CD14-positive monocyte (primary cell): ENCODE results near the gene POLR2J. TPM values are rescaled to one million over a fixed set of nuclear protein-coding genes. Genes with fewer than 3 reads are reported as not detected.

Source experiments
- DNase-seq, 3 donors: peaks; one replicate each; pipeline ENCODE4 v3.0.0-alpha.2; 2011 to 2022
- H2AFZ ChIP-seq: 2 replicates; pipeline ENCODE4 v1.6.0; 2012; ENCODE audit warnings: mild to moderate bottlenecking, low read depth, low read length, inconsistent platforms; ENCODE audit not compliant: insufficient read depth, poor library complexity, severe bottlenecking
- H3K27ac ChIP-seq, 2 donors: 1 replicate in 1 of 2; 2 replicates in 1 of 2; pipeline ENCODE4 v1.5.1; 2012 to 2013; ENCODE audit warnings: low read length in 2 of 2, control low read depth in 1 of 2, inconsistent platforms in 1 of 2, low read depth in 1 of 2, mild to moderate bottlenecking in 1 of 2
- H3K27me3 ChIP-seq, 2 donors: one replicate each; pipeline versions ENCODE4 v1.6.0 to v1.6.1; 2011 to 2013; ENCODE audit warnings: low read length in 2 of 2; ENCODE audit not compliant: control insufficient read depth in 2 of 2, insufficient read depth in 2 of 2
- H3K36me3 ChIP-seq, 2 donors: replicated peaks in 1 of 2; 1 replicate in 1 of 2; 2 replicates in 1 of 2; pipeline versions ENCODE4 v1.5.1 to v1.6.1; 2012 to 2013; ENCODE audit warnings: low read length in 2 of 2, control low read depth in 1 of 2, inconsistent platforms in 1 of 2, mild to moderate bottlenecking in 1 of 2; ENCODE audit not compliant: insufficient read depth in 2 of 2, control insufficient read depth in 1 of 2
- H3K4me1 ChIP-seq, 2 donors: 1 replicate in 1 of 2; 2 replicates in 1 of 2; pipeline versions ENCODE4 v1.5.1 to v1.6.1; 2012 to 2013; ENCODE audit warnings: low read length in 2 of 2, control low read depth in 1 of 2, inconsistent platforms in 1 of 2, mild to moderate bottlenecking in 1 of 2, moderate library complexity in 1 of 2; ENCODE audit not compliant: insufficient read depth in 2 of 2, control insufficient read depth in 1 of 2
- H3K4me2 ChIP-seq: replicated peaks from 2 replicates; pipeline ENCODE3; 2012; ENCODE audit warnings: low read length, moderate library complexity, mild to moderate bottlenecking; ENCODE audit not compliant: poor library complexity, severe bottlenecking; ENCODE audit errors: extremely low read depth
- H3K4me3 ChIP-seq, 3 experiments: fragments of 200-600 bp in 1 of 3; sonication (generic) in 1 of 3; replicated peaks in 1 of 3; 1 replicate in 2 of 3; 2 replicates in 1 of 3; pipeline ENCODE4 v1.5.1; 2011 to 2013; ENCODE audit warnings: low read length in 3 of 3, mild to moderate bottlenecking in 3 of 3, control low read depth in 2 of 3, low read depth in 2 of 3, inconsistent platforms in 1 of 3, moderate library complexity in 1 of 3
- H3K79me2 ChIP-seq: 2 replicates; pipeline ENCODE4 v1.6.0; 2012; ENCODE audit warnings: mild to moderate bottlenecking, control low read depth, inconsistent platforms, low read length, moderate library complexity; ENCODE audit not compliant: insufficient read depth
- H3K9ac ChIP-seq: 2 replicates; pipeline ENCODE4 v1.6.0; 2017; ENCODE audit warnings: low read length, mild to moderate bottlenecking; ENCODE audit not compliant: insufficient read depth, poor library complexity, severe bottlenecking
- H3K9me3 ChIP-seq, 2 donors: replicated peaks in 1 of 2; 1 replicate in 1 of 2; 2 replicates in 1 of 2; pipeline versions ENCODE4 v1.5.1 to v1.6.1; 2012 to 2013; ENCODE audit warnings: low read length in 2 of 2, control low read depth in 1 of 2; ENCODE audit not compliant: control insufficient read depth in 1 of 2, insufficient read depth in 1 of 2
- H4K20me1 ChIP-seq: 2 replicates; pipeline ENCODE4 v1.6.0; 2012; ENCODE audit warnings: mild to moderate bottlenecking, low read length, control low read depth, moderate library complexity; ENCODE audit not compliant: insufficient read depth
- H3K27ac Mint-ChIP-seq, 7 donors: one replicate each; pipeline ENCODE4 v1.8.0; 2020; ENCODE audit warnings: mild to moderate bottlenecking in 7 of 7, mixed read lengths in 7 of 7, moderate library complexity in 6 of 7, inconsistent platforms in 2 of 7
- H3K27me3 Mint-ChIP-seq, 3 donors: one replicate each; pipeline ENCODE4 v1.8.0; 2021 to 2022; ENCODE audit warnings: low read depth in 3 of 3, mild to moderate bottlenecking in 3 of 3, mixed read lengths in 3 of 3, moderate library complexity in 3 of 3, inconsistent platforms in 1 of 3
- H3K36me3 Mint-ChIP-seq, 2 donors: one replicate each; pipeline ENCODE4 v1.8.0; 2020; ENCODE audit warnings: mixed read lengths in 2 of 2, inconsistent platforms in 1 of 2, mild to moderate bottlenecking in 1 of 2
- H3K4me1 Mint-ChIP-seq: one replicate; pipeline ENCODE4 v1.8.0; 2020; ENCODE audit warnings: mild to moderate bottlenecking, mixed read lengths
- H3K4me3 Mint-ChIP-seq, 2 donors: one replicate each; pipeline ENCODE4 v1.8.0; 2020; ENCODE audit warnings: mild to moderate bottlenecking in 2 of 2, mixed read lengths in 2 of 2, moderate library complexity in 1 of 2
- H3K9me3 Mint-ChIP-seq, 7 donors: one replicate each; pipeline ENCODE4 v1.8.0; 2020 to 2022; ENCODE audit warnings: mixed read lengths in 7 of 7, mild to moderate bottlenecking in 6 of 7, moderate library complexity in 6 of 7, inconsistent platforms in 2 of 7
- WGBS: methylation state at CpG from one replicate; pipeline ENCODE4 v1.1.5; 2013; ENCODE audit warnings: missing lambda C conversion rate; ENCODE audit not compliant: insufficient coverage; 5-methylcytosine and 5-hydroxymethylcytosine counted together
- intact Hi-C, 2 donors: fragments of 100-400 bp; cut with micrococcal nuclease; formaldehyde crosslinking; loops; one replicate each; pipeline versions ENCODE4 v1.15.0 to v1.15.1; 2023
- polyA plus RNA-seq, 3 donors: library from polyadenylated mRNA; depleted of rRNA in 1 of 3; unstranded in 2 of 3; stranded (reverse) in 1 of 3; fragments of 300-500 nt in 2 of 3; fragments of >200 nt in 1 of 3; fragmentation: Illumina TruSeq in 2 of 3; gene quantifications; 1 replicate in 2 of 3; 2 replicates in 1 of 3; pipeline ENCODE4 v1.2.3, GENCODE V29; 2012 to 2021
- TF ChIP-seq, protein P1 (sequence below): fragments of 200-600 bp; IDR thresholded peaks from one replicate; pipeline ENCODE4 v1.8.0; 2022; ENCODE audit warnings: antibody characterized with exemption, mild to moderate bottlenecking

Gene POLR2J
- polyA plus RNA-seq, 3 donors = 65.7 to 104 (median 85.0) TPM

DNA sequence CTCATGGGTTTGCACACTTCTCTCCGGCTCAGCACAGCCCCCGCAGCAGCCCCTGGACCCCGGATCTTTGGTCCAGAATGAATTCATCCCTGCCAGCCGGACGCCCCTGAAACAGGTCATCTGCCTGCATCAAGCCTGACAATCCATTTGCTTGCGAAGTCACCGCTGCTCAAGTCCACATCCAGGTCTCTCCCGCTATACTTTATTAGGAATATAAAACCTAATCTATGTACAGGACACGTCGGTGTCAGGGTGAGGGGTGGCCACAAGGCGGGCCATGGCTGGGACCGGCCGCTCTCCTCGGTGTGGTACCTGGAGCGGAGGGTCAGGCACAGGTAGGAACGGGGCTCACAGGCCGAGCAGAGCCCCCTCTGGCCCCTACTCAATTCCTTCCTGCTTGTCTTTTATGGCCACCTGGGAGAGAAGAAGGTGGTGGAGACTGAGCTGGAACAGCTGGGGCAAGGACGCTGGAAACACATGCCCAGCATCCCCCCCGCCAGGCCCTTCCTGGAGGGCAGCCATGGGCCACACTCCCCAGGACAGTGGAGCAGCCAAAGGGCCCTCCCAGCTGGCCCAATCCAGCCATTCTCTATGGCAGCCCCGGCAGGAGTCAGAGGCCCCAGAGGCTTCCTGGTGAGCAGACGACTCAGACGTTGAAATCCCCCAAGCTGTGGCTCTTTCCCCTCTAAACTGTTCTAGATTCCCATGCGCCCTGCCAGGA lies 5.3 kb downstream of the POLR2J start:
- no peaks in the 10 kb centered on the region for H3K4me1 ChIP-seq
- peaks cover 15 to 19% of the 10 kb centered on the region in 2 donors for H3K36me3 ChIP-seq
- no peak overlapping the region for H2AFZ ChIP-seq
- no peaks in the 10 kb centered on the region for H3K9me3 ChIP-seq
- no peak overlapping the region for H3K9ac ChIP-seq
- Mint-ChIP-seq H3K36me3 (peaks cover 12 to 25% of the 10 kb centered on the region in 2 donors), H3K27me3 (peaks cover 0 to 2% (median 0%) of the 10 kb centered on the region in 3 donors), H3K4me1 (peaks cover 2% of the 10 kb centered on the region), H3K27ac (peak overlapping the region in 3 of 7 donors; percentile 18 to 63 (median 42)), H3K9me3 (no peaks in the 10 kb centered on the region), H3K4me3 (no peak overlapping the region)
- H3K27me3 ChIP-seq = no peaks in the 10 kb centered on the region
- 89% methylated on average over 9 of the region's 23 CpGs for WGBS
- TF ChIP-seq, protein P1, sequence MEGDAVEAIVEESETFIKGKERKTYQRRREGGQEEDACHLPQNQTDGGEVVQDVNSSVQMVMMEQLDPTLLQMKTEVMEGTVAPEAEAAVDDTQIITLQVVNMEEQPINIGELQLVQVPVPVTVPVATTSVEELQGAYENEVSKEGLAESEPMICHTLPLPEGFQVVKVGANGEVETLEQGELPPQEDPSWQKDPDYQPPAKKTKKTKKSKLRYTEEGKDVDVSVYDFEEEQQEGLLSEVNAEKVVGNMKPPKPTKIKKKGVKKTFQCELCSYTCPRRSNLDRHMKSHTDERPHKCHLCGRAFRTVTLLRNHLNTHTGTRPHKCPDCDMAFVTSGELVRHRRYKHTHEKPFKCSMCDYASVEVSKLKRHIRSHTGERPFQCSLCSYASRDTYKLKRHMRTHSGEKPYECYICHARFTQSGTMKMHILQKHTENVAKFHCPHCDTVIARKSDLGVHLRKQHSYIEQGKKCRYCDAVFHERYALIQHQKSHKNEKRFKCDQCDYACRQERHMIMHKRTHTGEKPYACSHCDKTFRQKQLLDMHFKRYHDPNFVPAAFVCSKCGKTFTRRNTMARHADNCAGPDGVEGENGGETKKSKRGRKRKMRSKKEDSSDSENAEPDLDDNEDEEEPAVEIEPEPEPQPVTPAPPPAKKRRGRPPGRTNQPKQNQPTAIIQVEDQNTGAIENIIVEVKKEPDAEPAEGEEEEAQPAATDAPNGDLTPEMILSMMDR = no peak
- peaks cover 2% of the 10 kb centered on the region for H3K79me2 ChIP-seq
- DNase-seq = no peak
- intact Hi-C loops = no loop called here
- peaks cover 9% of the 10 kb centered on the region for H4K20me1 ChIP-seq
- no peak overlapping the region for H3K4me2 ChIP-seq
- no peak overlapping the region for H3K27ac ChIP-seq
- H3K4me3 ChIP-seq = no peak overlapping the region

DNA sequence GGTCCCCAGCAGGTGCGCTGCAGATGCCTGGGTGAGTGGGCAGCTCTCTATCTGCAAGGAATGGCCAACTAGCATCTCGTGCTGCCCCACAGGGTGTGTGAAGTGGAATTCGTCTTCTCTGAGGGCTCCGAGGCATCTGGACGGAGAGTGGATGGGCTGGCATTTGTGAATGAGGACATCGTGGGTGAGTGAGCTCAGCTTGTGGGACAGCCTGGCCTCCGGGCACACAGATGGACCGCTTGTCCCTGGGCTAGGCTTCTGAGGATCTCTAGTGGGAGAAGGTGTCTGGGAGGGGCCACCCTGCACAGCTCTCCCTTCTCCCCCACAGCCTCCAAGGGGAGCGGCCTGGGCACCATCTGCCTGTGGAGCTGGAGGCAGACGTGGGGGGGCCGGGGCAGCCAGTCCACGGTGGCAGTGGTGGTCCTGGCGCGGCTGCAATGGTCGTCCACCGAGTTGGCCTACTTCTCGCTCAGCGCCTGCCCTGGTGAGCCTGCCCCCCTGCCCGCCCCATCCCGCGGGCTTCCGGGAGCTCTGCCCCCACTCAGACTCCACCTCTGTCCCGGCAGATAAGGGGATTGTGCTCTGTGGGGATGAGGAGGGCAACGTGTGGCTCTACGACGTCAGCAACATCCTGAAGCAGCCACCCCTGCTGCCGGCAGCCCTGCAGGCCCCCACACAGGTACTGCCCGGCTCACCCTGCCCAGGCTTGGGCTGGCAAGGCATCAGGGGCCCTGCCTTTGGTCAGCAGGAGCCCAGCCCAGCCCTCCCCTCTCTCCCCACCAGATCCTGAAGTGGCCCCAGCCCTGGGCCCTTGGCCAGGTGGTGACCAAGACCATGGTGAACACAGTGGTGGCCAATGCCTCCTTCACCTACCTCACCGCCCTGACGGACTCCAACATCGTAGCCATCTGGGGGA lies 6.3 kb downstream of the POLR2J start:
- Mint-ChIP-seq H3K4me3 (no peak overlapping the region), H3K4me1 (peaks cover 2% of the 10 kb centered on the region), H3K9me3 (no peaks in the 10 kb centered on the region), H3K27me3 (peaks cover 0 to 2% (median 0%) of the 10 kb centered on the region in 3 donors), H3K36me3 (peaks cover 12 to 25% of the 10 kb centered on the region in 2 donors), H3K27ac (peak overlapping the region in 1 of 7 donors; percentile 32)
- H3K4me1 ChIP-seq = no peaks in the 10 kb centered on the region
- H3K79me2 ChIP-seq = no peaks in the 10 kb centered on the region
- H3K4me3 ChIP-seq = no peak overlapping the region
- intact Hi-C loops = no loop called here
- 80% methylated on average over 11 of the region's 31 CpGs for WGBS
- no peak overlapping the region for H3K9ac ChIP-seq
- H3K9me3 ChIP-seq = no peaks in the 10 kb centered on the region
- DNase-seq = no peak
- H3K27me3 ChIP-seq = no peaks in the 10 kb centered on the region
- H2AFZ ChIP-seq = no peak overlapping the region
- no peak overlapping the region for H3K27ac ChIP-seq
- TF ChIP-seq, protein P1 = no peak
- peaks cover 15 to 19% of the 10 kb centered on the region in 2 donors for H3K36me3 ChIP-seq
- peaks cover 9% of the 10 kb centered on the region for H4K20me1 ChIP-seq
- no peak overlapping the region for H3K4me2 ChIP-seq
